Renal pelvis (tissue), 4 donors: ENCODE data around the gene KLF12. TPM values are rescaled to one million over a fixed set of nuclear protein-coding genes. Genes with fewer than 3 reads are reported as not detected.

Experiments
- DNase-seq: peaks from one replicate; pipeline ENCODE4 v3.0.0-alpha.2; 2013
- polyA plus RNA-seq, 3 donors: library from polyadenylated mRNA; unstranded; fragments of 120-200 nt; gene quantifications; one replicate each; pipeline ENCODE4 v1.2.1, GENCODE V29; 2013; ENCODE audit not compliant: insufficient read length in 3 of 3

The KLF12 gene
- polyA plus RNA-seq, 3 donors = 22.4 to 24.9 (median 23.0) TPM

GRCh38 chr13:74104661-74105275, 29.4 kb downstream of the KLF12 start:
- DNase-seq = no peak

DNA sequence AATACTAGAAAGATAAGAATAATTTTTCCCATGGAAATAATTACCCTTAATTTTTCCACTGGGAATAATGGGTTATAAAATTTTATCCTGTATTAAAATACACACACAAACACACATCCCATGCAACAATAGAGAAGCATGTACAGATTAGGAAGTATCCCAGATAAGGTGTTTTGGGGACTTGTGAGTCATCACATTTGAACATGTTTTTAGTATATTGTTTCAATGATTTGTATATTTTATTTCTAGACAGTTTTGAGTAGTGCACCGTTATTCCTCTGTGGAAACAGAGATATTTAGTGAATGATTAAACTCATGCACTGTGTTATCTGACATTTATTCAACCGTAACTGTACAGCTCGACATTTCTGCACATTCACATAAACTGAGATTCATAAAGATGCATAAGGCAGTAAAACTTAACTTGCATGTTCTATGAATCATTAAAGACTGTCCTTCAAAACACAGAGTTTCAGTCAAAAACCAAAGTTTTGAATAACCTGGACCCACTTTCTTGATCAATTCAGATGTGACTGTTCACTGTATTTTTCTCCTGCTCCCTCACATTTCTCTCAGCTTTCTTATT, 30.1 kb downstream of the KLF12 start:
- no peak for DNase-seq

- DNase-seq = no peak
Measured at GRCh38 chr13:74103196-74103595, 31.0 kb downstream of the KLF12 start.

DNA sequence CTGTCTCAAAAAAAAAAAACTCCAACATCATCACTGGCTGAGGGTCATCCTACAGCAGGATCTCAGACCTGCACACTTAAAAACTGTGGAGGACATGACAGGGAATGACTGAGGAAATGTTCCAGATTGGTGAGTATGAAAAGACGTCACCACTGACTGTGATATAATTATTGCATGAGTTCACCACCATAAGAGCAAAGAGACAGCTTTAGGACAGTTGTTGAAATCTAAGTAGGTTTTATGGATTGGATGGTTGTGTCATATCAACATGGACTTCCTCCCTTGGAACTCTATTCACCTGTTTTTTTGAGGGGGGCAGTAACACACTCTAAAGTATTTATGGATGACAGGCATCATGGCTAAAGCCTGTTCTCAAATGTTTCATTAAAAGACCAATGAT, 31.5 kb downstream of the KLF12 start:
- DNase-seq = no peak

DNA sequence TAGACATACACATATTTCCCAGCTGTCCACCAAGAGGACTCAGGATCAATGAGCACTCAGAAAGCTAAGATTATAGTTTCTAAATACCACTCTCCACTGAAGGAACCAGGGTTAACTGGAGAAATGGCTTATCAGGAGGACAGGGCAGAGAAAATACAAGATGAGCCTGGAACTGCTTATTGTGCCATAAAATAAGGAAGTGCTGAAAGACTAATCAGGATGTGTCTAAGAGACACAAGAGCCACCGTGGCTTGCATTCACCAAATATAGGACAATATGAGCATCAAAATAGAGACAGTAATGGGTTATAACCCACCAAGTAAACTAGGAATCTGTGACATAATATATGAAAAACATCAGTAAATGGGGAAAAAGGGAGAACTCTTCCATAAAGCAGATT, 32.8 kb downstream of the KLF12 start:
- DNase-seq = no peak

- DNase-seq = no peak
Measured at GRCh38 chr13:74098077-74098476, 36.1 kb downstream of the KLF12 start.

DNA sequence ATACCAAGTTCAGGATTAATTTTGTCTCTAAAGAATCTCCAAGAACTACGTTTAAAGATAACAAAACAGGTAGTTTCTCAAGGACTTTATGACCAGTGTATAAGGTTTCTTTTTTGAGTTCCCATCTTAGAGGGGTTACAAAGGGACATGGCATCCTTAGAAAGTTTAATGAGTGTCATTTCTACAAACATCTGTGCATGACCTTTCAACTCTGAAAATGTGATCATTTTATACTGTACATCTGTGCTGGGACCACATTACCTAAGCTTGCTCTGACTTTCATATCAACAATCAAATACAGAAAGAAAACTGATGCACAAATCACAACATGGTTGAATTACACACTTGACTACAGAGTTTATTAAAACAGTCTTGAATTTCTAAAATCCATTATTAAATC, 37.1 kb downstream of the KLF12 start:
- DNase-seq = no peak

DNA sequence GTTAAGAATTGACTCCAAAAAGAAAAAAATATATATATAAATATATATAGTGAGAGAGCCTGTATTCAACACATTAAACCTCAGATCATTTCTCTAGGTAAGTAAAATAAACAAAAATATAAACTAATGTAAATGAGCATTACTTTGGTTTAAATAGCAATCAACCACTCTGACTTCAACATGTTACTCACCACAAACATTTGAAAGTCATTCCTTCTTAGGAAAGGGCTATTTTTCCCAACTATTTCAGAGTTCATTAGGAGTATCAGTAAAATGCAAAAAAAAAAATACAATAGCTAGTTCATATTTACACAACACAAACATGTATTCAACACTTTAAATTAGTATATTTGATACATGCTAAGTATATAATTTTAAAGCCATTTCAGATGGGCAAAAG, 40.5 kb downstream of the KLF12 start:
- DNase-seq = no peak

- DNase-seq = no peak
Measured at GRCh38 chr13:74092711-74093110, 41.5 kb downstream of the KLF12 start.

DNA sequence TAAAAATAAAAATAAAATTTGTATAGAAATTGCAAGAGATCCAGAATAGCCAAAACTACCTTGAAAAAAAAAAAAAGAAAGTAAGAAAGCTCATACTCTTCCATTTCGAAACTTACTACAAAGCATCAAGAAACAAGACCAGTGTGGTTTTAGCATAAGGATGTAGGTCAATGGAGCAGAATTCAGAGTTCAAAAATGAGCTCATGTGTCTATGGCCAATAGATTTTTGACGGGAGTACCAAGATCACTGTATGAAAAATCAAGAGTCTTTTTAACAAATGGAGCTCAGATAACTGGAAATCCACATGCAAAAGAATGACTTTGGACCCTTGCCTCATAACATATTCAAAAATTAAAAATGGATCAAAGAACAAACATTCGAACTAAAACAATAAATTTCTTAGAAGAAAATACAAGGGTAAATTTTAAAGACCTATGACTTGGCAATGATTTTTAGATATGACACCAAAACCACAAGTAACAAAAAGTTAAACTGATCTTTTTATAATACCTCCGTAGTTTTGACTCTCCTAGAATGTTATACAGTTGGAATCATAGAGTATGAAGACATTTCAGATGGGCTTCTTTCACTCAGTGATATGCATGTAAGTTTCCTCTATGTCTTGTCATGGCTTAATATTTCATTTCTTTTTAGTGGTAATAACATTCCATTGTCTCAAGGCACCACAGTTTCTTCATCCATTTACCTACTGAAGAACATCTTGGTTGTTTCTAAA, 43.2 kb downstream of the KLF12 start:
- DNase-seq = no peak

DNA sequence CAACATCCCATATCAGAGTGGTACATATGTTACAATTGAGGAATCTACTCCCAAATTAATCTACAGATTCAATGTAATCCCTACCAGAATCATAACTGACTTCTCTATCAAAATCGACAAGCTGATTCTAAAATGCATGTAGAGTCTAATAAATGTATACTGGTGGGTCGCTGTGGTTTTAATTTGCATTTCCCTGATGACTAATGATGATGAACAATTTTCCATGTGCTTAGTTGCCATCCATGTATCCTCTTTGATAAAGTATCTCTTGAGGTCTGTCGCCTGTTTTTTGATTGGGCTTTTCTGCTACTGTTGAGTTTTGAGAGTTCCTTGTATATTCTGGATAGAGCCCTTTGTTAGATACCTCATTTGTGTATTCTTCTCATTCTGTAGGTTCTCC, 43.8 kb downstream of the KLF12 start:
- no peak for DNase-seq

DNA sequence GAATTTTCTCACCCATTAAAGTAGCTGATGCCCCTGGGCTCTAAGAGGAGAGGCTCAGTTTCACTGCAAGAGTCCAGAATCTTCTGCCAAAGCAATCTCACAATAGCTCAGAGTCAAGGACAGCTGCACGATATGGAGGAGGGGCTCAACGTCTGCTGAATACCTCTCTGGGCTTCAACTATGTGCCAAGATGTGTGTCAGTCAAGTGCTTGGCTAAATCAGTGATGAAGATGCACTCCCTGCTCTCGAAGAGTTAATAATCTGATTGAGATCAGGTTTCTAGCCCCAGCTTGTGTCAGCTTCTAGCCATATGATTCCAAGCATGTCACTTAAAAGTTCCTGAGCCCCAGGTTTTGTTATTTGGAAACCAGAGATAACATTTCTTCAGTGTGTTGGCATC, 46.8 kb downstream of the KLF12 start:
- DNase-seq = no peak
